GM12891 (cell line): ENCODE data around the gene CSAG2.
"Not testable (repeated sequence)": the region's sequence is repeated elsewhere in the genome, so short reads cannot be mapped to it uniquely, and the experiment has no call there.

Experiments
- DNase-seq: peaks from one replicate; pipeline ENCODE4 v3.0.0; 2011; ENCODE audit warnings: low spot score; ENCODE audit not compliant: insufficient read length
- FAIRE-seq: peaks from 2 replicates; lab custom pipeline; 2011; peaks lifted over from hg19 to GRCh38; lab: Jason Lieb, UNC
- PAX5 ChIP-seq: IDR thresholded peaks from 2 replicates; pipeline ENCODE4 v1.6.1; 2011; ENCODE audit warnings: low read length, moderate library complexity, mild to moderate bottlenecking; ENCODE audit not compliant: insufficient read depth, severe bottlenecking
- POLR2A ChIP-seq: IDR thresholded peaks from 2 replicates; pipeline ENCODE4 v1.6.1; 2011; ENCODE audit warnings: low read depth, low read length, control low read depth
- POLR2AphosphoS5 ChIP-seq: IDR thresholded peaks from 2 replicates; pipeline ENCODE4 v1.6.1; 2011; ENCODE audit warnings: low read depth, low read length, control low read depth
- POU2F2 ChIP-seq: IDR thresholded peaks from 2 replicates; pipeline ENCODE4 v1.6.1; 2011; ENCODE audit warnings: low read depth, mild to moderate bottlenecking, control low read depth, low read length, moderate library complexity
- SPI1 ChIP-seq: IDR thresholded peaks from 2 replicates; pipeline ENCODE4 v1.6.1; 2011; ENCODE audit warnings: low read depth, low read length, control low read depth
- TAF1 ChIP-seq: IDR thresholded peaks from 2 replicates; pipeline ENCODE4 v1.6.1; 2011; ENCODE audit warnings: low read depth, low read length, control low read depth

The CSAG2 gene

GRCh38 chrX:152700390-152700789 is 8.7 kb downstream of the CSAG2 start:
- not testable (repeated sequence) for DNase-seq, FAIRE-seq

- not testable (repeated sequence) for FAIRE-seq
These were observed 10.8 kb downstream of the CSAG2 start, which contains the start of gene MAGEA3 for GRCh38 chrX:152697952-152698931. Gene MAGEA3 (plus strand): TSS chrX:152698794. CDS start chrX:152700833, 2,039 bp downstream.

GRCh38 chrX:152681012-152681411 is 28.1 kb downstream of the CSAG2 start:
- peak; percentile 99 for FAIRE-seq
- DNase-seq: not testable (repeated sequence)

More at GRCh38 chrX:152697952-152698931, 10.8 kb downstream of the CSAG2 start, which contains the start of gene MAGEA3:
- DNase-seq: not testable (repeated sequence)

GRCh38 chrX:152674652-152675051 is 34.4 kb downstream of the CSAG2 start:
- not testable (repeated sequence) for FAIRE-seq, DNase-seq

GRCh38 chrX:152674135-152674534 is 34.9 kb downstream of the CSAG2 start:
- no peak for TF ChIP-seq TAF1
- TF ChIP-seq POU2F2: no peak
- no peak for TF ChIP-seq SPI1
- no peak for FAIRE-seq
- no peak for DNase-seq

- TF ChIP-seq PAX5 (no peak), POLR2A (no peak), POU2F2 (no peak), SPI1 (no peak), POLR2AphosphoS5 (no peak), TAF1 (no peak)
- FAIRE-seq: no peak
- no peak for DNase-seq
These were observed 46.0 kb downstream of the CSAG2 start for GRCh38 chrX:152663086-152663485.

- DNase-seq (no peak), FAIRE-seq (no peak)
- TF ChIP-seq POLR2A (no peak), POU2F2 (no peak), PAX5 (no peak), TAF1 (no peak), POLR2AphosphoS5 (no peak), SPI1 (no peak)
These were observed 50.8 kb downstream of the CSAG2 start for GRCh38 chrX:152658302-152658701.
